ENCODE measurements around the gene PRICKLE4.
A peak's percentile ranks its signal among the peaks of the same experiment; 100 is the strongest.

PRICKLE4 gene

GRCh38 chr6:41774841-41775240, 5.7 kb upstream of the PRICKLE4 start:
- no peak for DNase-seq

GRCh38 chr6:41775293-41775882, 5.2 kb upstream of the PRICKLE4 start:
- no peak for DNase-seq

GRCh38 chr6:41777551-41778285, 2.9 kb upstream of the PRICKLE4 start:
- DNase-seq = no peak

GRCh38 chr6:41778895-41779294, 1.7 kb upstream of the PRICKLE4 start:
- no peak for DNase-seq

- DNase-seq = no peak
Measured at GRCh38 chr6:41779336-41779735, 1.2 kb upstream of the PRICKLE4 start.

- DNase-seq = peak; percentile 99 to 100
Measured at GRCh38 chr6:41779788-41780550, 613 bp upstream of the PRICKLE4 start, which contains the start of gene FRS3. Gene FRS3 (minus strand): TSS chr6:41779900. CDS start chr6:41776987, 2,913 bp downstream.

- DNase-seq = no peak
Measured at GRCh38 chr6:41781366-41781730, 766 bp downstream of the PRICKLE4 start.

GRCh38 chr6:41783106-41783780, 2.7 kb downstream of the PRICKLE4 start:
- DNase-seq = no peak

GRCh38 chr6:41784581-41785171, 4.1 kb downstream of the PRICKLE4 start:
- DNase-seq = no peak

- no peak for DNase-seq
Measured at GRCh38 chr6:41785254-41785653, 4.7 kb downstream of the PRICKLE4 start.

- peak in 1 of 2 experiments; percentile 28 for DNase-seq
Measured at GRCh38 chr6:41785689-41786450, 5.3 kb downstream of the PRICKLE4 start.

GRCh38 chr6:41786451-41787218, 6.1 kb downstream of the PRICKLE4 start:
- peak; percentile 92 to 94 for DNase-seq

- DNase-seq = peak; percentile 95 to 98
Measured at GRCh38 chr6:41787219-41787917, 6.8 kb downstream of the PRICKLE4 start, which contains the start of gene TOMM6. Gene TOMM6 (plus strand): TSS chr6:41787694. CDS start chr6:41787698, 4 bp downstream.

- DNase-seq = no peak
Measured at GRCh38 chr6:41789390-41789724, 8.8 kb downstream of the PRICKLE4 start.

- DNase-seq = no peak
Measured at GRCh38 chr6:41790045-41790444, 9.5 kb downstream of the PRICKLE4 start.

- DNase-seq = no peak
Measured at GRCh38 chr6:41791305-41791704, 10.7 kb downstream of the PRICKLE4 start.

- peak in 1 of 2 experiments; percentile 10 for DNase-seq
Measured at GRCh38 chr6:41791984-41792383, 11.4 kb downstream of the PRICKLE4 start.

GRCh38 chr6:41796474-41796873, 15.9 kb downstream of the PRICKLE4 start:
- no peak for DNase-seq

- no peak for DNase-seq
Measured at GRCh38 chr6:41798901-41799558, 18.4 kb downstream of the PRICKLE4 start.

GRCh38 chr6:41799559-41799911, 19.0 kb downstream of the PRICKLE4 start:
- no peak for DNase-seq

Data from activated T-cell treated with anti-CD3 and anti-CD28 coated beads, Interleukin-2, amount 50 U/mL, for 48 hours (primary cell).